ENCODE results near the gene TSEN34.
A peak's percentile ranks its signal among the peaks of the same experiment; 100 is the strongest.
"Not testable (repeated sequence)": the region's sequence is repeated elsewhere in the genome, so short reads cannot be mapped to it uniquely, and the experiment has no call there.

TSEN34 gene

GRCh38 chr19:54165222-54165621 is 25.9 kb upstream of the TSEN34 start:
- TF ChIP-seq FOXP2 (optimal IDR thresholded peaks at IDR 0.05; ENCODE audit: control extremely low read depth, extremely low read length, insufficient read depth) (no peak), EZH2 (IDR thresholded peaks at IDR 0.05) (no peak), POLR2AphosphoS5 (IDR thresholded peaks at IDR 0.05; ENCODE audit: borderline replicate concordance, low read depth, low read length) (no peak)
- no peak for DNase-seq (ENCODE audit: low read depth, low spot score)
- no peak overlapping the region for H3K27ac ChIP-seq

GRCh38 chr19:54168174-54168917 is 22.8 kb upstream of the TSEN34 start:
- Histone ChIP-seq H3K4me3 (no peak overlapping the region), H3K36me3 (ENCODE audit: insufficient read depth, low read length) (no peaks in the 10 kb centered on the region), H3K9ac (ENCODE audit: insufficient read length) (no peak overlapping the region), H3K27ac (no peak overlapping the region), H3K9me3 (ENCODE audit: low read depth, low read length) (no peaks in the 10 kb centered on the region)
- no peak for TF ChIP-seq FOXP2 (optimal IDR thresholded peaks at IDR 0.05; ENCODE audit: control extremely low read depth, extremely low read length, insufficient read depth)
- no peak for TF ChIP-seq EZH2 (IDR thresholded peaks at IDR 0.05)
- no peak for TF ChIP-seq POLR2AphosphoS5 (IDR thresholded peaks at IDR 0.05; ENCODE audit: borderline replicate concordance, low read depth, low read length)
- peak; percentile 26 for DNase-seq (ENCODE audit: low read depth, low spot score)

More at GRCh38 chr19:54165222-54165621, 25.9 kb upstream of the TSEN34 start:
- Histone ChIP-seq H3K36me3 (ENCODE audit: insufficient read depth, low read length) (no peaks in the 10 kb centered on the region), H3K9me3 (ENCODE audit: low read depth, low read length) (no peaks in the 10 kb centered on the region), H3K9ac (ENCODE audit: insufficient read length) (no peak overlapping the region), H3K4me3 (no peak overlapping the region)

GRCh38 chr19:54169149-54169740 is 21.9 kb upstream of the TSEN34 start:
- no peak for TF ChIP-seq FOXP2 (optimal IDR thresholded peaks at IDR 0.05; ENCODE audit: control extremely low read depth, extremely low read length, insufficient read depth)
- TF ChIP-seq POLR2AphosphoS5 (IDR thresholded peaks at IDR 0.05; ENCODE audit: borderline replicate concordance, low read depth, low read length), result no peak
- TF ChIP-seq EZH2 (IDR thresholded peaks at IDR 0.05), result no peak
- Histone ChIP-seq H3K4me3 (no peak overlapping the region), H3K36me3 (ENCODE audit: insufficient read depth, low read length) (no peaks in the 10 kb centered on the region), H3K9ac (ENCODE audit: insufficient read length) (no peak overlapping the region), H3K27ac (no peak overlapping the region), H3K9me3 (ENCODE audit: low read depth, low read length) (no peaks in the 10 kb centered on the region)
- DNase-seq (ENCODE audit: low read depth, low spot score), result no peak

GRCh38 chr19:54171736-54172431 is 19.2 kb upstream of the TSEN34 start:
- not testable (repeated sequence) for H3K27ac ChIP-seq; H3K4me3 ChIP-seq; H3K9ac ChIP-seq (ENCODE audit: insufficient read length); H3K36me3 ChIP-seq (ENCODE audit: insufficient read depth, low read length); H3K9me3 ChIP-seq (ENCODE audit: low read depth, low read length); DNase-seq (ENCODE audit: low read depth, low spot score)

GRCh38 chr19:54172471-54173358 is 18.4 kb upstream of the TSEN34 start, which contains the start of gene TMC4:
TMC4 (minus strand) TSS chr19:54173160; CDS start chr19:54173117, 43 bp downstream.
- Histone ChIP-seq H3K9me3 (ENCODE audit: low read depth, low read length) (no peaks in the 10 kb centered on the region), H3K36me3 (ENCODE audit: insufficient read depth, low read length) (no peaks in the 10 kb centered on the region), H3K9ac (ENCODE audit: insufficient read length) (no peak within 1 kb of the TSS), H3K27ac (no peak within 1 kb of the TSS), H3K4me3 (peak within 1 kb of the TSS; percentile 39)
- no peak for DNase-seq (ENCODE audit: low read depth, low spot score)
- no peak; the same call in 1 of the 2 replicates for TF ChIP-seq POLR2AphosphoS5 (IDR thresholded peaks at IDR 0.05; ENCODE audit: borderline replicate concordance, low read depth, low read length)
- no peak for TF ChIP-seq FOXP2 (optimal IDR thresholded peaks at IDR 0.05; ENCODE audit: control extremely low read depth, extremely low read length, insufficient read depth)
- TF ChIP-seq EZH2 (IDR thresholded peaks at IDR 0.05), result no peak

GRCh38 chr19:54173359-54173699 is 17.8 kb upstream of the TSEN34 start:
- DNase-seq (ENCODE audit: low read depth, low spot score), result no peak
- Histone ChIP-seq H3K36me3 (ENCODE audit: insufficient read depth, low read length) (peaks cover under 1% of the 10 kb centered on the region; the same call in 1 of the 2 replicates), H3K4me3 (no peak overlapping the region), H3K9ac (ENCODE audit: insufficient read length) (no peak overlapping the region), H3K9me3 (ENCODE audit: low read depth, low read length) (no peaks in the 10 kb centered on the region), H3K27ac (no peak overlapping the region)
- no peak for TF ChIP-seq FOXP2 (optimal IDR thresholded peaks at IDR 0.05; ENCODE audit: control extremely low read depth, extremely low read length, insufficient read depth)
- TF ChIP-seq EZH2 (IDR thresholded peaks at IDR 0.05), result no peak
- no peak for TF ChIP-seq POLR2AphosphoS5 (IDR thresholded peaks at IDR 0.05; ENCODE audit: borderline replicate concordance, low read depth, low read length)

- H3K9me3 ChIP-seq (ENCODE audit: low read depth, low read length), result no peaks in the 10 kb centered on the region
- peaks cover 3% of the 10 kb centered on the region; the same call in 1 of the 2 replicates for H3K36me3 ChIP-seq (ENCODE audit: insufficient read depth, low read length)
- TF ChIP-seq FOXP2 (optimal IDR thresholded peaks at IDR 0.05; ENCODE audit: control extremely low read depth, extremely low read length, insufficient read depth), result no peak
- no peak for TF ChIP-seq POLR2AphosphoS5 (IDR thresholded peaks at IDR 0.05; ENCODE audit: borderline replicate concordance, low read depth, low read length)
- TF ChIP-seq EZH2 (IDR thresholded peaks at IDR 0.05), result no peak
- no peak overlapping the region for H3K4me3 ChIP-seq
- no peak overlapping the region for H3K9ac ChIP-seq (ENCODE audit: insufficient read length)
- H3K27ac ChIP-seq, result no peak overlapping the region
- DNase-seq (ENCODE audit: low read depth, low spot score), result no peak
Measured at GRCh38 chr19:54173951-54174834, 16.9 kb upstream of the TSEN34 start.
